Activated CD8-positive, alpha-beta memory T cell treated with anti-CD3 and anti-CD28 coated beads for 48 hours (primary cell): ENCODE data around the gene SMPD3.

Source experiments
- DNase-seq, 3 experiments: peaks; one replicate each; pipeline ENCODE4 v3.0.0-alpha.2; 2020; ENCODE audit warnings: low read depth in 2 of 3, low spot score in 2 of 3

SMPD3 gene

GRCh38 chr16:68436581-68436980 lies 11.7 kb downstream of the SMPD3 start:
- no peak for DNase-seq

GRCh38 chr16:68434624-68435210 lies 13.6 kb downstream of the SMPD3 start:
- no peak for DNase-seq

- no peak for DNase-seq
Measured at GRCh38 chr16:68433316-68433715, 15.0 kb downstream of the SMPD3 start.

GRCh38 chr16:68432701-68433100 lies 15.6 kb downstream of the SMPD3 start:
- no peak for DNase-seq

- DNase-seq, result no peak
Measured at GRCh38 chr16:68429076-68429854, 19.0 kb downstream of the SMPD3 start.

GRCh38 chr16:68427649-68428303 lies 20.5 kb downstream of the SMPD3 start:
- DNase-seq, result no peak

GRCh38 chr16:68426347-68426652 lies 22.0 kb downstream of the SMPD3 start:
- DNase-seq, result no peak

GRCh38 chr16:68425498-68426346 lies 22.6 kb downstream of the SMPD3 start:
- no peak for DNase-seq

- no peak for DNase-seq
Measured at GRCh38 chr16:68423771-68424170, 24.5 kb downstream of the SMPD3 start.

GRCh38 chr16:68422396-68422960 lies 25.8 kb downstream of the SMPD3 start:
- DNase-seq, result no peak

- no peak for DNase-seq
Measured at GRCh38 chr16:68421076-68421475, 27.2 kb downstream of the SMPD3 start.

GRCh38 chr16:68420366-68420942 lies 27.9 kb downstream of the SMPD3 start:
- no peak for DNase-seq

GRCh38 chr16:68417711-68418301 lies 30.5 kb downstream of the SMPD3 start:
- peak in 2 of 3 experiments; percentile 17 to 30 for DNase-seq

- no peak for DNase-seq
Measured at GRCh38 chr16:68416057-68417046, 32.0 kb downstream of the SMPD3 start.

GRCh38 chr16:68414581-68414980 lies 33.7 kb downstream of the SMPD3 start:
- no peak for DNase-seq

- no peak for DNase-seq
Measured at GRCh38 chr16:68412061-68412460, 36.2 kb downstream of the SMPD3 start.

- no peak for DNase-seq
Measured at GRCh38 chr16:68411086-68411485, 37.2 kb downstream of the SMPD3 start.

GRCh38 chr16:68408967-68409366 lies 39.3 kb downstream of the SMPD3 start:
- DNase-seq, result no peak

- DNase-seq, result no peak
Measured at GRCh38 chr16:68408428-68408827, 39.9 kb downstream of the SMPD3 start.
